ENCODE measurements around the gene VARS2.

DNA sequence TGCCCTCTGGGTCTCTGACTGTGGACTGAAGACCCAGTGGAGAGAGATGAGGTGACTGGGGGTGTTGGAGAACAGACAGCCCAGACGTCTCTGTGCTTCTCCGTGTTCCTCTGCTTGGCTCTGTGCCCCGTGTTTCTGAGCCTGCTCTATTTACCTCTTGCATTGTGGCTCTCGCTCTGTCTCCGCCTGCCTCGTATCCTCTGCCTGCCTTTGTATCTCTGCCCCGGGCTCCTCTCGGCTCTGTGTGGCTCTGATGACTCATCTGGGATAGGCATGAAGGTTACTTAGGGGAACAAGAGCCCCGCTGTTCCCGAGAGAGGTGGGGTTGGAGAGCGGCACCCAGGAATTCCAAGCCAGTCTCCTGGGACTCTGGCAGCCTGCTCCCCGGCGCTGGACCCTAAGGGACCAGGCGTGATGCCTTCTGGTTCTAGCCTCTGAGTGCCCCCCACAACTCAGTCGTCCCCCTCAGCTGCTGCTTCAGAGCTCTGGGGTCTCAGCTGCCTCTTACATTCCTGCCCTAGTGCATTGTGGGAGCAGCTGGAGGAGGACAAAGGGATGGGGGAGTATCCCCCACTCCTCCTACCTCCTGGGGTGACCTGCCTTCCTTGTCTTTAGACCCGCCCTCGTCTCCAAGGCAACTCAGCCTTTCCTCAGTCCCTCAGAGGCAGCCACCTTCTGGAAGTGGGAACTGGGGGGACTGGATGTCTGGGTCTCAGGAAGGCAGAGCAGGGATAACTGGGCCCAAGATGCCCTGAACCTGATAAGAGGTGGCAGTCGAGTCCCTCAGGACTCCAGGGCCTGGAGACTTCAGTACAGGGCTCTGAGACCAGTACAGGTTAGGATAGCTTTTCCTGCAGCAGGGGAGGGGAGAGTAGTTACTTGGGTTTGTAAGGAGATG is 27.8 kb upstream of the VARS2 start:
- TF ChIP-seq, protein P1, sequence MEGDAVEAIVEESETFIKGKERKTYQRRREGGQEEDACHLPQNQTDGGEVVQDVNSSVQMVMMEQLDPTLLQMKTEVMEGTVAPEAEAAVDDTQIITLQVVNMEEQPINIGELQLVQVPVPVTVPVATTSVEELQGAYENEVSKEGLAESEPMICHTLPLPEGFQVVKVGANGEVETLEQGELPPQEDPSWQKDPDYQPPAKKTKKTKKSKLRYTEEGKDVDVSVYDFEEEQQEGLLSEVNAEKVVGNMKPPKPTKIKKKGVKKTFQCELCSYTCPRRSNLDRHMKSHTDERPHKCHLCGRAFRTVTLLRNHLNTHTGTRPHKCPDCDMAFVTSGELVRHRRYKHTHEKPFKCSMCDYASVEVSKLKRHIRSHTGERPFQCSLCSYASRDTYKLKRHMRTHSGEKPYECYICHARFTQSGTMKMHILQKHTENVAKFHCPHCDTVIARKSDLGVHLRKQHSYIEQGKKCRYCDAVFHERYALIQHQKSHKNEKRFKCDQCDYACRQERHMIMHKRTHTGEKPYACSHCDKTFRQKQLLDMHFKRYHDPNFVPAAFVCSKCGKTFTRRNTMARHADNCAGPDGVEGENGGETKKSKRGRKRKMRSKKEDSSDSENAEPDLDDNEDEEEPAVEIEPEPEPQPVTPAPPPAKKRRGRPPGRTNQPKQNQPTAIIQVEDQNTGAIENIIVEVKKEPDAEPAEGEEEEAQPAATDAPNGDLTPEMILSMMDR (IDR thresholded peaks at IDR 0.05): no peak
- no peak for TF ChIP-seq POLR2A (IDR thresholded peaks at IDR 0.05)

Data from lower leg skin (tissue), 3 donors.